GM13977 (cell line): ENCODE data around the gene ANKRD31.

Experiments used
- DNase-seq: peaks from one replicate; pipeline ENCODE4 v3.0.0; 2012; ENCODE audit warnings: low spot score
- in situ Hi-C: fragments of 300-500 bp; cut with MboI; formaldehyde crosslinking; loops from one replicate; pipeline ENCODE4 v1.12.0; 2022; ENCODE audit warnings: low sequenced_read_pairs, low pct_unique_long_range_greater_than_20kb, mixed read lengths, inconsistent platforms; ENCODE audit not compliant: unreplicated experiment
- TF ChIP-seq, protein P1 (sequence below): IDR thresholded peaks from 2 replicates; pipeline ENCODE4 v1.5.1; 2012; ENCODE audit warnings: mild to moderate bottlenecking, control low read depth; ENCODE audit not compliant: insufficient read depth; ENCODE audit errors: extremely low read depth, missing control alignments

The ANKRD31 gene

DNA sequence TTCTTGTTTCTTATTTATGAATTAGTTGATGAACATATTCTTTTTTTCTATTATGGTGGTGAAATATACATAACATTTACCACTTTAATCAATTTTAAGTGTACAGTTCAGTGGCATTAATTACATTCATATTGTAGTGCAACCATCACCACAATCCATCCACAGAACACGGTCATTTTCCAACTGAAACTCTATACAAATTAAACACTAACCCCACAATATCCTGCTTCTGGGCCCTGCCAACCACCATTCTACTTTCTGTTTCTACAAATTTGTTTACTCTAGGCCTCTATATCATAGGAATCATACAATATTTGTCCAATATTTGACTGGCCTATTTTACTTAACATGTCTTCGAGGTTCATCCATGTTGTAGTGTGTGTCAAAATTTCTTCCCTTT is 191.6 kb downstream of the ANKRD31 start:
- TF ChIP-seq, protein P1, sequence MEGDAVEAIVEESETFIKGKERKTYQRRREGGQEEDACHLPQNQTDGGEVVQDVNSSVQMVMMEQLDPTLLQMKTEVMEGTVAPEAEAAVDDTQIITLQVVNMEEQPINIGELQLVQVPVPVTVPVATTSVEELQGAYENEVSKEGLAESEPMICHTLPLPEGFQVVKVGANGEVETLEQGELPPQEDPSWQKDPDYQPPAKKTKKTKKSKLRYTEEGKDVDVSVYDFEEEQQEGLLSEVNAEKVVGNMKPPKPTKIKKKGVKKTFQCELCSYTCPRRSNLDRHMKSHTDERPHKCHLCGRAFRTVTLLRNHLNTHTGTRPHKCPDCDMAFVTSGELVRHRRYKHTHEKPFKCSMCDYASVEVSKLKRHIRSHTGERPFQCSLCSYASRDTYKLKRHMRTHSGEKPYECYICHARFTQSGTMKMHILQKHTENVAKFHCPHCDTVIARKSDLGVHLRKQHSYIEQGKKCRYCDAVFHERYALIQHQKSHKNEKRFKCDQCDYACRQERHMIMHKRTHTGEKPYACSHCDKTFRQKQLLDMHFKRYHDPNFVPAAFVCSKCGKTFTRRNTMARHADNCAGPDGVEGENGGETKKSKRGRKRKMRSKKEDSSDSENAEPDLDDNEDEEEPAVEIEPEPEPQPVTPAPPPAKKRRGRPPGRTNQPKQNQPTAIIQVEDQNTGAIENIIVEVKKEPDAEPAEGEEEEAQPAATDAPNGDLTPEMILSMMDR = no peak
- in situ Hi-C loops = no loop called here
- no peak for DNase-seq

DNA sequence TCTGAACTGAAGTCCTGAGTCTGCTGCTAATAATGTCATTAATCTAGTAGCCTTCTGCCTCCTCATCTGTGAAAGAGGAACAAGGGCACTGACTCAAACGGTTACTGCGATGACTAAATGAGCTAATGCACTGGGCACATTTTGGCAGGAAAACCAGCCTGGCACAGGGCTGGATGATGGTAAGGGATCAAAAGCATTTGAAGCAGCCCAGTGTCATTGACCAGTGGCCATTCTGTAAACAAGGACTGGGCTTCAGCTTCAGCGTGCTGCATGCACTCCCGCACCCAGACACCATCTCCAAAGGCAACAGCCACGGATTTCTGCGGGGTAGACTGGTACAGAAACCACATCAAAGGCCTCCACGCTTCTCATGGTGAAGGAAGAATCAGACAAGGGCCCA is 192.3 kb downstream of the ANKRD31 start:
- TF ChIP-seq, protein P1 = no peak
- no peak for DNase-seq
- in situ Hi-C loops = no loop called here

DNA sequence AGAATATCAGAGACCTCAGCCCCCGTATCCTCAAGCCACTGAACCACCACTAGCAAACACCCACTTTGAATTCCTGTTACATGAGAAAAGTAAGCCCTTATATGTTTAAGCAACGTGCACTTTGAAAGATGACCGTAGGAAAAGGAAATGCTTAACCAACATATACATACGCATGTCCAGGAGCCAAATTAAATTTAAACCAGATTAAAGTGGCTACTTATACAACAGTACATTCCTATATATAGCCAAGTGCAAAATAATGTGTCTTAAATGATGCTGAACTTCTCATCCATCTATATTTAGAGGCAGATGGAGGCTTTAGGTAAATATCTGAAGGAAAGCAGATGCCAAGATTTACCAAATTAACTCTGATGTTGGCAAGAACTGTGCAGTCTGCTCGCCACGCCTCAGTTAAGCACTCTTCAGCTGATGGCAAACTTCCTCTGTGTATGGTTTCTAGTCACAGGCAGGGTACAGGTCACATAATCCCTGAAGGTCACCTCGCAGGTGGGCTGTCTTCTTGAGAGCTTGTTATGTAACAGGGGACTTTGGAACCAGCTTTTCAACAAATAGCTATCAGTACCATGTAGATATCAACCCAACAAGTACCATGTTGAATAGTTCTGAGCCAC is 192.9 kb downstream of the ANKRD31 start:
- in situ Hi-C loops = no loop called here
- no peak for DNase-seq
- TF ChIP-seq, protein P1 = no peak

DNA sequence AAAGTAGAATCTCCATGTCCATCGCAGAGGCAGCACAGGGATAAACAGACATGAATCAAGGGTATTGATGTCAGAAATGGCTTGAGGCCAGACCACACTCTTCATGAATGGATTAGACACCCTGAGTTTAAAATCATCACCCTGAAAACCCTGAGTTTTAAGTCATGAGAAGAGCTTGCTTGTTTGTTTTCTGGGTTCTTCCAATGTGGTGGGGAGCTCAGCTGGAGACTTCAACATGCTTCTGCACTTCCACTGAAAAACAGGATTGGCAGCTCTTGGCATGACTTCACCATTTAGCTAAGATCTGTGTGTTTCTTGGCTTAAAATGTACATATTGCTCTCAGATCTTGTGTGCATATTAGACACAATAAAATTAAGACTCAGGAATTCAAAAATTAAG is 194.2 kb downstream of the ANKRD31 start:
- in situ Hi-C loops = no loop called here
- TF ChIP-seq, protein P1 = no peak
- no peak for DNase-seq

DNA sequence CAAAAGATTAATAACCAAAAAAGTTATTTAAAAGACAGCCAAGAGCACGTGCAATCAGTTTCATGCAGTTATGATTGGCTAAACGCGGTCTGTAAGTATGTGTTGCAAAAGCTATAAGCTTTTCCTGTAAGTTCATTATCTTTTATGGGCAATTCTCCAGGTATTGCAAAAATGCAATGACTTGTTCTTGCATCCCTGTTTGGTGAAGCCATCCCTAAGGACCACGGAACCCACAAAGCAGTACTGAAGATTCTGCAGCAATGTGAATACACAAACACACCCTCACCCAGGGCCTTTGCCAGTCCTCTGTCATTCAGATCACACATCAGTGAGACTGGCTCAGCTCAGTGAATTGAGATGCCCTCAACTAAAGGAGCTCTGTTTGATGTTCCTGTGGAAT is 195.7 kb downstream of the ANKRD31 start:
- no peak for DNase-seq
- TF ChIP-seq, protein P1 = no peak
- in situ Hi-C loops = no loop called here

DNA sequence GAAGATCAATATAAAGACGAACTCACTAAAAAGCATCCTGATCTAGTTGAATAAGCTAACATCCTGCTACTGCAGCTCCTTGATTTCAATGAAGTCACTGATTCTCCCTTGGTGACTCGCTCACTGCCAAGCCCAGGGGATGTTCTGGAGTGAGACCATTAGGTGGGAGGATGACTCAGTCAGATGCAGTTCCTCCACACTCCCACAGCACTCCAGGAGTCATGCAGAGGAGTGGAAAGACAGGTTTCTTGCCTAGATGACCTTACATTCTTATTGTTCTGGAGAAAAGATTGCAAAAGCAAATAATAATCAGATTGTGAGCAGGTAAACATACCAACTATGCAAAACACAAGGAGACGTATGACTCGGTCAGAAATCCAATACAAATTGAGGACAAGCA is 199.6 kb downstream of the ANKRD31 start:
- no peak for DNase-seq
- in situ Hi-C loops = no loop called here
- TF ChIP-seq, protein P1 = no peak
